PC-9 (cell line): ENCODE measurements around the gene PNKP.

ENCODE experiments used
- CTCF ChIP-seq: fragments of 200-600 bp; sonication (generic); conservative IDR thresholded peaks from 2 replicates; pipeline ENCODE4 v1.6.1; 2017; ENCODE audit warnings: mixed run types, antibody characterized with exemption, mild to moderate bottlenecking, moderate library complexity
- EZH2 ChIP-seq: fragments of 200-600 bp; sonication (generic); IDR thresholded peaks from 2 replicates; pipeline ENCODE4 v1.8.0; 2017; ENCODE audit warnings: antibody characterized with exemption, low read depth

GRCh38 chr19:49812997-49813861, 54.1 kb downstream of the PNKP start, which contains the start of gene FUZ:
- TF ChIP-seq CTCF (no peak; the same call in 1 of the 2 replicates), EZH2 (no peak)
